A549 (cell line): ENCODE measurements around the gene TMIGD2.

Source experiments
- CTCF ChIP-seq: fragments of >200 bp; sonication (Bioruptor Twin); formaldehyde crosslinking; IDR thresholded peaks from 3 replicates; pipeline ENCODE4 v1.5.1; 2016
- HMGXB4 ChIP-seq: fragments of 250-450 bp; sonication (Bioruptor Pico); IDR thresholded peaks from 2 replicates; pipeline ENCODE4 v1.5.0; 2021; ENCODE audit warnings: mild to moderate bottlenecking, moderate library complexity, borderline replicate concordance
- JUN ChIP-seq, 2 experiments: fragments of >200 bp; sonication (Bioruptor Twin); formaldehyde crosslinking; IDR thresholded peaks; 2 replicates in 1 of 2; 3 replicates in 1 of 2; pipeline ENCODE4 v1.6.1; 2016 to 2017
- MAFK ChIP-seq: fragments of 450-650 bp; IDR thresholded peaks from 2 replicates; pipeline ENCODE4 v1.6.1; 2014; ENCODE audit not compliant: partially characterized antibody
- MAX ChIP-seq: IDR thresholded peaks from 2 replicates; pipeline ENCODE4 v1.6.1; 2012
- POLR2A ChIP-seq: IDR thresholded peaks from 2 replicates; pipeline ENCODE4 v1.6.1; 2012; ENCODE audit warnings: mild to moderate bottlenecking, low read length
- RAD21 ChIP-seq, 2 experiments: fragments of >200 bp in 1 of 2; sonication (Bioruptor Twin) in 1 of 2; formaldehyde crosslinking in 1 of 2; IDR thresholded peaks in 1 of 2; conservative IDR thresholded peaks in 1 of 2; 2 replicates in 1 of 2; 3 replicates in 1 of 2; pipeline ENCODE4 v1.6.1; 2012 to 2018; ENCODE audit warnings: inconsistent platforms in 1 of 2
- REST ChIP-seq: fragments of 200-600 bp; sonication (generic); IDR thresholded peaks from 2 replicates; pipeline ENCODE4 v1.6.1; 2016; ENCODE audit warnings: antibody characterized with exemption, mild to moderate bottlenecking, moderate library complexity
- RFX5 ChIP-seq: fragments of 450-650 bp; IDR thresholded peaks from 2 replicates; pipeline ENCODE4 v1.7.1; 2014; ENCODE audit warnings: antibody characterized with exemption, mild to moderate bottlenecking, moderate library complexity
- RNF2 ChIP-seq: fragments of 200-600 bp; sonication (generic); IDR thresholded peaks from 2 replicates; pipeline ENCODE4 v1.6.1; 2016; ENCODE audit warnings: low read depth, mild to moderate bottlenecking, antibody characterized with exemption, moderate library complexity, borderline replicate concordance
- ZNF302 ChIP-seq: fragments of 250-450 bp; sonication (Bioruptor Pico); IDR thresholded peaks from 2 replicates; pipeline ENCODE4 v1.9.0; 2021; ENCODE audit warnings: inconsistent platforms, mild to moderate bottlenecking, moderate library complexity

GRCh38 chr19:4292515-4292914 lies 9.7 kb downstream of the TMIGD2 start:
- TF ChIP-seq CTCF (no peak), MAX (no peak), RAD21 (conservative IDR thresholded peaks at IDR 0.05 in 1 of 2, IDR thresholded peaks at IDR 0.05 in 1 of 2) (no peak), ZNF302 (CRISPR knock-in tag) (no peak), JUN (IDR thresholded peaks at IDR 0.05) (no peak), MAFK (no peak), REST (no peak), RNF2 (no peak), HMGXB4 (CRISPR knock-in tag) (no peak), RFX5 (no peak), POLR2A (no peak)
